Astrocyte of the cerebellum (primary cell): ENCODE measurements around the gene ROBO3.

Experiments
- DNase-seq: peaks from one replicate; pipeline ENCODE4 v3.0.0-alpha.2; 2011; ENCODE audit warnings: low read depth
- H3K4me3 ChIP-seq: 2 replicates; pipeline ENCODE4 v1.5.1; 2011; ENCODE audit warnings: mild to moderate bottlenecking, low read depth, low read length, moderate library complexity
- CTCF ChIP-seq: IDR thresholded peaks from 2 replicates; pipeline ENCODE4 v1.5.1; 2012; ENCODE audit warnings: low read length, low read depth, moderate library complexity, mild to moderate bottlenecking; ENCODE audit errors: missing control alignments
- in situ Hi-C: cut with HindIII; loops from 2 replicates; pipeline ENCODE4 v1.10.0; 2017; ENCODE audit warnings: low sequenced_read_pairs

ROBO3 gene

GRCh38 chr11:124841840-124842239, 23.4 kb upstream of the ROBO3 start:
- no peak for TF ChIP-seq CTCF
- in situ Hi-C loops: no loop called here
- H3K4me3 ChIP-seq: no peak overlapping the region
- no peak for DNase-seq

- H3K4me3 ChIP-seq: no peak overlapping the region
- in situ Hi-C loops: no loop called here
- no peak for DNase-seq
- no peak for TF ChIP-seq CTCF
Observed at GRCh38 chr11:124842305-124842704, 22.9 kb upstream of the ROBO3 start.

GRCh38 chr11:124843616-124843910, 21.7 kb upstream of the ROBO3 start:
- no peak for TF ChIP-seq CTCF
- H3K4me3 ChIP-seq: no peak overlapping the region
- DNase-seq: no peak
- in situ Hi-C loops: no loop called here

GRCh38 chr11:124844664-124845079, 20.6 kb upstream of the ROBO3 start:
- TF ChIP-seq CTCF: no peak
- no peak overlapping the region for H3K4me3 ChIP-seq
- DNase-seq: no peak
- in situ Hi-C loops: no loop called here

- no peak for TF ChIP-seq CTCF
- H3K4me3 ChIP-seq: no peak overlapping the region
- in situ Hi-C loops: no loop called here
- DNase-seq: no peak
Observed at GRCh38 chr11:124846070-124846673, 19.1 kb upstream of the ROBO3 start.

- no peak for TF ChIP-seq CTCF
- no peak overlapping the region for H3K4me3 ChIP-seq
- in situ Hi-C loops: no loop called here
- DNase-seq: no peak
Observed at GRCh38 chr11:124859171-124859570, 6.1 kb upstream of the ROBO3 start.

- DNase-seq: no peak
- H3K4me3 ChIP-seq: no peak overlapping the region
- in situ Hi-C loops: no loop called here
- no peak for TF ChIP-seq CTCF
Observed at GRCh38 chr11:124861670-124862069, 3.6 kb upstream of the ROBO3 start.
